Measurements from ENCODE around the gene INF2.

DNA sequence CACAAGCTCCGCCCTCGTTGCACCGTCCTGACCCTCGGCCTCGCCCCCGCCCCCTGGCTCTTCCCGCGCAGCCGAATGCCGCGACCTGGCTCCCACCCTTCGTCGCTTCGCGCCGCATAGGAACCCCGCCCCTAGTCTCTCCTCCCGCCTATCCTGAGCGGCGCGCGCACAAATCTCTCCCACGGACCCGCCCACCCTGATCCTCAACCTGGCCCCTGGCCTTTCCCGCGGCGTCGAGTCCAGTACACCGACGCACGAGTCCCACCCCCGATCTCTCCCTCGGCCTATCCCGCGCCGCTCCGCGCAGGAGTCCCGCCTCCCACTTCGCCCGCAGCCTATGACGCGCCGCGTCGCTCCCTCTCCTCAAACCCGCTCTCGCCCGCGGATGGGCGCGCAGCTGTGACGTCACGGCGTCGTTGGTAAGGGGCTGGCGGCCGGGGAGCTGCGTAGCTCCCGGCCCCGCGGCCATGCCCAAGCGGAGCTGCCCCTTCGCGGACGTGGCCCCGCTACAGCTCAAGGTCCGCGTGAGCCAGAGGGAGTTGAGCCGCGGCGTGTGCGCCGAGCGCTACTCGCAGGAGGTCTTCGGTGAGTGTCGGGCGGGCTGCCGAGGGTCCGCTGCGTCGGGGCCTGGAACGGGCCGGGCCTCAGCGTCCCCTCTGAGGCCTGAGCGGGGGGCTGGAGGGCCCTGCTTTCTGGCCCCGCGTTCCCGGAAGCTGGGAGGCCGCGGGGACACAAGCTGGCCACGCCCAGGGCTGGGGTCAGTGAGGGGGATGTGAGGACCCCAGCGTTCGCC, 63.5 kb downstream of the INF2 start, which contains the start of gene SIVA1:
- peak; percentile 79 for TF ChIP-seq TAF1 (IDR thresholded peaks at IDR 0.05; ENCODE audit: low read depth)
- TF ChIP-seq EP300 (IDR thresholded peaks at IDR 0.05; ENCODE audit: borderline replicate concordance): no peak

All from Ishikawa (cell line).